CD4-positive, alpha-beta T cell treated with Interleukin-15 for 1 hour (primary cell): Measurements from ENCODE around the gene PRSS2.
A peak's percentile ranks its signal among the peaks of the same experiment; 100 is the strongest.

Source experiments
- DNase-seq: peaks from one replicate; pipeline ENCODE4 v3.0.0-alpha.2; 2020

PRSS2 gene

DNA sequence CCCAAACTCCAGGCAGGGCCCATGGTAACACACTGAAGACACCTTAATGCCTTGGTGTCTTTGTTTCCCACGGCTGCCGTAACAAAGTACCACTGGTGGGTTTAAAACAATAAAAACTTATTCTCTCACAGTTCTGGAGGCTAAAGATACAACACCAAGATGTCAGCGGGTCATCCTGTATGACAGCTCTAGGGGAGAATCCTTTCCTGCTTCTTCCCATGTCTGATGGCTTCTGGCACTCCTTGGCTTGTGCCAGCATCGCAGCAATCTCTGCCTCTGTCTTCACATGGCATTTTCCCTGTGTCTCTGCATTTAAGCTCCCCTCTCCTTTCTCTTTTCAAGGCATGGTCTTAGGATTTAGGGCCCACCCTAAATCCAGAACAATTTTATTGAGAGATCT, 33.1 kb downstream of the PRSS2 start:
- DNase-seq = no peak

DNA sequence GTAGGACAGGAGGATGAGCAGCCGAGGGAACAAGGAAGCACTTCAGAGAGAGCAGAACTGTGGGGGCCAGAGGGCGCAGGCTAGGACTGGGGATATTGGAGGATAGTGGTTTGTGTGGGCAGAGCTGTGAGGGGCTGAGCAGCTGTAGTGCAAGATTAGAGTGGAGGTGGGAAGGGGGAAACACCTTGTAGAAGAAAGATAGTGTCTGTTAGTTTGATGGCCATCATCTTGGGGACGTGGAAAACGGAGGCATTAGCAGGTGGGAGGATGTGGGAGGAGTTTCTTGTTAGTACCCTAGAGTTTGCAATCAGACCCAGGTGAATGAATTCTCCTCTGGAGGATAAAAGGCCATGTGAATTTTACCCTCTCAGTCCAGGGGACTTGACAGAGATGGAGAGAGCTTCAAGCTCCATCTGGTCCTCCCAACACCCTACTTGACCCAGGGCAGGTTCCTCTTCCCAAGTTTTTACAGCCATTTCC, 34.0 kb downstream of the PRSS2 start:
- DNase-seq = peak; percentile 45

DNA sequence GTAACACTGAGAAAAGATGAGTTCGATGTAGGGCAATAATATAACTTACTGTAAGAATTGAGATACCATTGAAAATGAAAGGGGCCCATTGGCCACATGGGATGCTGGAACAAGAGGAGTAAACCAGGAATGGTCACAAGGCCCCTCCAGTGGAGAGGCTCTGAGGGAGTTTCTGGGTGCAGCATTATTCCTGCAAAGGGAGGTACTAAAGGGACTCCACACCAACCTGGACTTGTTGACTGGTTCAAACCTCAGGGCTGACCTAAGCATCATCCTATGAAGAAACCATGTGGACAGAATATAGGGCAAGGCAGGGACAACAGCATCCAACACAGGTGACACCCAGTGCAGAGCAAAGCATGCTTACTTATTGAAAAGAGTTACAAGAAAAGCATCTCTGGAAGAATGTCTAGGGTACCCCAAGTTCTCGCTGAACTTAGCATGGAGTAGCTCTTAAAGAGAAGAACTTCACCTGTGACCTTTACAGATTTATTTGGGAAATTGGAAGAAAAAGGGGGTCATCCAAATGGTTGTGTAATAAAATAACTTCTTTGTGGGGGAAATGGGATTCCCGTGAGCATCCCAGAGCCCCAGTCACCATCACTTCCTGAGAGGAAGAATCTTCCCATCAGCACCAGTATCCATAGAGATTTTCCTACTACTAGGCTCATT, 34.7 kb downstream of the PRSS2 start:
- no peak for DNase-seq

DNA sequence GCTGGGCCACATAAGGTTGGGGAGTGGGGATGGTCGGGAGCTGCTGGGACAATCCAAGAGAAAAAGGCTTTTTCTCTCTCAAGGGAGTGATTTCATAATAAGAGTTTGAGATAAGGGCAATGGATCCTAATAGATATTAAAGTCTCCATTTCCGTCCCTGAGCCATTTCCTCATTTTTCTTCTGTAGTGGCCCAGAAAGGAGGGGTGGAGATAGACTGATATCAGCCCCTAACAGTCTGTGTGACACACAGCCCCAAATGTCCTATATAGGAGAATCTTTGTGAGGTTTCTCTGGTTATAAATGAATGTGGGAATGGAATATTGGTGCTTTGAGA, 35.2 kb downstream of the PRSS2 start:
- no peak for DNase-seq

DNA sequence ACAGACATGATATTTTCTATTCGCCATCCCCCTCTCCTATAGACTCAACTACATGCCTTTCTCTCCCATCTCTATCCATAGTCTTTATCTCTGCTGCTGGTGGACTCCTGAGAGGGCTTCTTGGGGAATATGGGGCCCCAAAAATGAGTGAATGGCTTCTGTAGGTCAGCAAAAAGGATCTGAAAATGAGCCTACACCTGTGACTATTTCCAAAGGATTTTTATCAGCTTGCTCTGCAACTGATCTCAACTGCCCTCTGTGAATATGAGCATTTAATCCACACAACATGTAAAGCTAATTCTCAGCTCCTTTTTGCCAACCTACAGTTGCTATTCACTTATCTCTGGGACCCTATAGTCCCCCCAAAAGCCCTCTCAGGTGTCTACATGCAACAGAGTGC, 36.2 kb downstream of the PRSS2 start:
- no peak for DNase-seq

DNA sequence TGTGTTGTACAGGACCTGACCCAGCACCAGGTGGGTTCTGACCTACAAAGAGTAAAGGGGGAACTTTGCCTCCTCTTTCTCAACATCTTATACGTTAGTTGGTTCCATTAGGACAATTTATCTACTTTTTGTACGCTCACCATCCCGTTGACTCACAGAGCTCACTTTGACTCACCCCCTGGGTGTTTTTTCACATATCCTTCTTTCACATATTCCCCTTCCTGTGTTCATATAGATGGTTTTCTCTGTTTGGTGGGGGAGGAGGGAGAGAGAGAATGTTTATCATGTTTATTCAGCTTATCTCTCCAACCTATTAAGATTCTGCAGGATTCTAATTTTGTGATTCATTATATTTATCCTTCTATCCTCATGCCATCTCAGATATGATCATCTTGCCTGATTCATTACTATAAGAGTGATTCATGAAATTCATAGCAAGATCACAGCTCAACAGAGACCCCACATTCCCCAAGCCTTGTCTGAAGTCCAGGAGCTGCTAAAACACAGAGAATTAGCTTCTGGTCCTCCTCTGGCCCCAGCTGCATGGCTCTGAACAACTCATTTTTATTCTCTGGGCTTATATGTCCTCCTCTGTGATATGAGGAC, 37.2 kb downstream of the PRSS2 start:
- peak; percentile 43 for DNase-seq

DNA sequence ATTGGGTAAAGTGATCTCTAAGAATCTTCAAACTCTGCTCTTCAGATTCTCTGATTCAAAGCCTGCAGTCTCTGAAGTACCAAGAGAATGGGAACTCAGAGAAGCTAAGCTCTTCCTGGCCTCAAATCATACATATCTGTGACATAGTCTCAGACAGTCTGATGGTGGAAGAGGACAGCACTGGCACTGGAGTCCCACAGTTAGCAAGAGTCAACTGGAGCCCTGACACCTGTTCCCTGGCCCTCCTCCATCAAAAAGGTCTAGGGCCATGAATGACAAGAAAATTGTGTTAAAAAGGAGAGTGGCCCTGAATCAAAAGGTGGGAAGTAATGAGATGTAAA, 37.7 kb downstream of the PRSS2 start:
- no peak for DNase-seq

DNA sequence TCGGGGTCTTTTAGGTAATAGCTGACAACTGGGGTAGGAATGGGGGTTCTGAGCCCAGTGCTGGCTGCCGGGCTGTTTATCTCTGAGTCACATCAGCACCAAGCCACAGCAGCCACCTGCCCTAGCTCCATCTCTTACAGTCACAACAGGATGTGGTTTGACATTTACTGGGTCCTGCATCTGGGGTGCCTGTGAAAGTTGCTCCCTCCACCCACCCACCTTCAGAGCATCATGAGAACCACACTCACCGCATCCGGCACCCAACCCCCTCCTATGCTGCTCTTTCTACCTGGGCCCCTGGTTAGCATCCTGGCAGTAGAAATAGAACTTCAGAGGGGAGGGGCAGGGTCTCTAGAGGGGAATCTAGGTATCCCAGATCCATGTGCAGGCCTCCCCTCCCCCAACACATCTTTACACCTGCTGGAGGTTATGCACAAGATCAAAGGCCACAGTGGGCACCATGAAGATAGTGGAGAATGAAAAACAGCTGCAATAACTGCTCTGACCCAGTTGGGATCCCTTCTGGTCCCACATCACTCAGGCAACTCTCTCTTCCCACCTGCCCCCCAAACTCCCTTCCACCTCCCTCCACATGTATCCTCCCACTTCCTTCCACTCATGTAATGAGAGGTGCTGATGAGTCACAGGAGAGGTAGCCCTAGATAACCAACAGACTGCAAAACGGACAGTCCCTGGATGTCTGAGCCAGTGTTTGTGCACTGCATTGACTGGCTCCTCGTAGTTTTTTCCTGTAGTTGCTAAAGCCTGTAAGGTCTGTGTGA, 38.2 kb downstream of the PRSS2 start:
- DNase-seq = peak; percentile 98

DNA sequence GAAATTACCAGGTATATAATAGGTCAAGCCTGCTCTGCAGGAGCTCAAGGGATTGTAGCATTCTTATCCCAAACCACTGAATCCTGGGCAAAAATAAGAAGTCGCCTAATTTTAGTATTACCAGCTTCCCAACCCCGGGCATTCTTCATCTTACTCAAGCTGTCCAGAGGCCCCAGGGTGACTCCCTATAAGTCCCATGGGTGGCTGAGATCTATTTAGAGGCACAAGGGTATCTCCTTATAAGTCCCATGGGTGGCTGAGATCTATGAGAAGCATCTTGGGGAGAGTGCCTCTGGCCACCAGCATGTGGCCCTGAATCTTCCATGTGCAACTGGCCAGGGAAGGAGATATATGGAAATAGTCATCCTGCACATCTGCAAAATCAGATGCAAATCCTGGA, 38.9 kb downstream of the PRSS2 start:
- DNase-seq = no peak

DNA sequence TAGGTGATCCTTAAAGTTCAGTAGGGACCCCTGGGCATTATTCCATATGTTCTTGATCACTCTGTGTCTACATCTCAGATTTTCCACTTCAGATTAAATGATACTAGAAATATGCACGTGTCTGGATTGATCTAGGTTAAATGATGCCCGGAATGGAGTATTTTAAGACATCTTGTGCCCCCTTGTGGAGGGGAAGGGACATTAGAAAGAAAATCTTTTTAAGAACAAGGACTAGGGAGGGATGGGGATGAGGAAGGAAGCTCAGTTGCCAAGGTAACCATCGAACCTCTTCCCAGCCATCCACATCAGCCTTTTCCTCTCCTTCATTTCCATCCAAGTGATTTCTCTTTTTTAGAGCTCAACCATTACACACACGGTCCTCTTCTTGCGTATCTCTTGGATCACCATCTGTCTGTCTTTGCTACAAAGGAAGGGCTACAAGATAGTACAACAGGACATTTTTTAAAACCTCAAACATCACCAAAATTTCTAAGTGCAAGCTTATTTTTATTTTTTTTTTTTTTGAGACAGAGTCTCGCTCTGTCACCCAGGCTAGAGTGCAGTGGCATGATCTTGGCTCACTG, 40.5 kb downstream of the PRSS2 start:
- no peak for DNase-seq

DNA sequence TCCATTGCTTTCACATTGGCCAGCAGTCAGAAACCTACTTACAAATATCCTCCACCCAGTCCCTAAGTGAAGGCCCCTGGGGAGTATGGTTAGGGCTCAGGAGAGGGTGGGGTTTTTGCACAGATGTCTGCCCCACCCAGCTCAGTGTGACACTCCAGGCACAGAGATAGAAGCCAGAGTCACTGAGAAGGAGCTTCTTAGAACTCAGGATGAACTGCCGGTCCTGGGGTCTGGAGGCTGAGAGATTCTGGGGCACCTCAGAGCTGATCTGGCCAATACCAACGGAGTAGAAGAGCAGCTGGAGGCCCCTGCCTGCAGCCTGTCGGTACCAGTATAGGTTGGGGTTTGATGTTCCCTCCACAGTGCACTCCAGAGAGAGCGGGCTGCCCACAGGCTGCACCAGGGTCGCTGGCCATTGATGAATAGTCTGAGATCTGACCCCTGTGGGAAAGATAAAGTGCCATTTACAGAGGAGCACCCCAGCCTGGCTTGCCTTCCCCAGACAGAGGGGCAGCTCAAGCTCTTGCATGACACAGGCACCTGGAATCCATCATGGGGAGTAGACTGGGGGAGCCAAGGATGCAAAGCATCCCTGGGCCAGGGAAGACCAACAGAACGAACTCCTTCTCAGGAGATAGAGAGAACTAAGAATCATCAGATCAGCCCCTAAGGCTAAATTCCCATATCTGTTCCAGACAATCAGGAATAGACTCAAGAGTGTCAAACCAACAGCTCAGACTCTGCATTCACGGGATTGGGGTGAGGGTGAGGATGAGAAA, 41.9 kb downstream of the PRSS2 start:
- peak; percentile 49 for DNase-seq

DNA sequence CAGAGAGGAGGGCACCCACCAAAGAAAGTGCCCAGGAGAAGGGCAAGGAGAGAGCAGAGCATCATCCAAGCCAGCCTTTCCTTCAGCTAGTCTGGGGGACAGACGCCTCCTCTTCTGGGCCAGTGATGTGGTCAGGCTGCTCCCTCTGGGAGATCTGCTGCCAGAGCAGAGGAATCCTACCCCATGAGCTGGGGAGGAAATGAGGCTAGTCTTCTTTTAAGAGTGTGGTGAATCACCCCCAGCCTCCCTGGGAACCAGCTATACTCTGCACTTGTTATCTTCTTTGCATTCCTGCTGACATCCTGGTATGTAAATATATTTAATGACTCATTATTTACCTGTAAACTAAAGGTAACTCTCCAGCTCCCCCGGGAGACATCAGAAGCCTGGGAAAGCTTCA, 42.5 kb downstream of the PRSS2 start:
- DNase-seq = no peak

DNA sequence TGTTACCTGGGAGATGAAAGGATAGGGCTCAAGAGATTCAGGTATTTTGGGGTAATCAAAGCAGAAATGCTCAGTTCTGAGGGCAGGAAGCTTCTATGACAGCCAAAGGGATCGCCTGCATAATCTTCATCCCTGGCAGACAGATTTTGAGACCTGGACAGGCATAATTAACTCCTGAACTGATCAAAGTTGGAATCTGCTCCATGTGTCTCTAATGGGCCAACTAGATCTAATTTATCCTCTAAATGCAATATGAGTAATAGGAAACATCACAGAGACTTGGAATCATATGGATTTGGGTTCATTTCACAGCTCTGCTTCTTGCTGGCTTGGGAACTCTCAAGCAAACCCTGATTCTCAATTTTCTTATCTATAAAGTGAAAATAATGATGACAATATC, 42.9 kb downstream of the PRSS2 start:
- DNase-seq = no peak

DNA sequence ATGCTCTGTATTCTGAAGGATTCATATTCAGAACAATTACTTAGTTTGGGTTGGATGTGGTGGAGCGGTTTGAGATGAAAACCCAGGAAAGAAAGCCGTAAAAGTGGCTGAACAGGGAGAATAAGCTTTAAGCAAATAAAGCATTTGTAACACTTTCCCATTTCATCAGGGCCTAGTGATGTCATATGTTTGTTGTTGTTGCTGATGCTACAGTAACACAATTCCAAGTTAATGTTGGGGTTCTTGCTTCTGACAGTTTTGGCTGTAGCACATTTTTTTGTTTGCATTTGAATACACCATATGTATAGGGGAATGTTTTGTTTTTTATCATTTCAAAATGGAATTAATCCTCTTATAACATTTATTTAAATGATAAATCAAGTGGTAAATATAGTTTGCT, 43.7 kb downstream of the PRSS2 start:
- no peak for DNase-seq

DNA sequence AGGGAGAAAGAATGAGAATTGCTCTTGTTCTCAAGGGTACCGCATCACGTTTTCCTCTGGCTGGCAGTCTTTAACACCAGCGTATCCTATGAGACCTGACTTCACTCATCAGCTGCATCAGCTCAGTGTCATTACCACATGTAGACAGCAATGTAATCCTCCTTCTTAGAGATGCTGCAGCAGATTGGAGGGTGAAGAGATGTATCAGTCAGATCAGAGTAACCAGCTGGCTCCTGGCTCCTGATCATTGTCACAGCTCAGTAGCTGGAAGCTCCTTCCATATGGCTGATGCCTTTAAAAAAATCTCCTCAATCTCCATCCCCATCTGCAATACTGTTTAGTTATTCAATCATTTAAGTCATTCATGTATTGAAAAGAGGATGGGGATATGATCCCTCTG, 44.4 kb downstream of the PRSS2 start:
- DNase-seq = no peak

DNA sequence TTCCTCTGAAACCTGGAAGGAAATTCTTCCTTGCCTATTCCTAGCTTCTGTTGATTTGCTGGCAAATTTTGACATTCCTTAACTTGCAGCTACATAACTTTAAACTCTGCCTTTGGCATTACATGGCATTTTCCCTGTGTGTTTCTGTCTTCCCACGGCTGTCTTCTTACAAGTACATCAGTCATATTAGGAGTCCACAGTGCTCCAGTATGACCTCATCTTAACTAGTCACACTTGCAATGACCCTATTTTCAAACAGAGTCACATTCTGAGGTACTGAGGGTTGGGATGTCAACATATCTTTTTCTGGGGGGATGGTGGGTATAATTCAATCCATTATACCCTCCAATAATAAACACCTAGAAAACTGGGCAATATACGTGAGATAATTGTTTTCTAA, 46.7 kb downstream of the PRSS2 start:
- no peak for DNase-seq

DNA sequence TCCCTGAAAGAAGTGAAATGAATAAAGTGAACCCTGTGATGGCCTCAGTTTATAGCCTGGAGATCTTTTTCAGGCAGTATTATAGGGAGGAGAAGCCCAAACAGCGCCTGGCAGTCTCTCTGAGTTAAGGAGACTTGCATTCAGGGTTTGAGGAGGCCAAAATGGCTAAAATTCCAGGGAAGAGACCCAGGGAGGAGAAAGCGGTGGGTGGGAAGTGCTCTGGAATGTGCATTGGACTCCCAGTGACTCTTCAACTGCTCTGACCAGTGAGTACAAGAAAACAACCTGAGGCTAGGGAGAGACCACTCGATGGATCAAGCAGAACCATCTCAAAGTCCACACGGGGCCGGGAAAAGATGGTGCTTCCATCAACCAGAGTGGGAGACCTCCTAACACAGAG, 48.8 kb downstream of the PRSS2 start:
- no peak for DNase-seq

DNA sequence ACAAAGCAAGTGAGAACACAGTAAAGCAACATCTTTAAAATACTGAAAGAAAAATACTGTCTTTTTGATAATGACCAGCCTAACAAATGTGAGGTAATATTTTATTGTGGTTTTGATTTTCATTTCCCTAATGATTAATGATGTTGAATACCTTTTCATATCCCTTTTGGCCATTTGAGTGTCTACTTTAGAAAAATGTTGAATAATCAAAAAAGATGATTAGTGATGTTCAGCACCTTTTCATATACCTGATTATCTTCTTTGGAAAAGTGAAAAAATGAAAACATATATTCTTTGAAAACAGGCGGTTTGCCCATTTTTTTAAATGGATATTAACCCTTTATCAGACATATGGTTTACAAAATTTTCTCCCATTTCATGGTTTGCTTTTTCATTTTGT, 51.9 kb downstream of the PRSS2 start:
- DNase-seq = no peak
